Stimulated activated CD4-positive, alpha-beta T cell treated with anti-CD3 and anti-CD28 coated beads, Interleukin-12 subunit alpha, Interleukin-12 subunit beta, amount 100 ng/mL, for 4 hours (primary cell): Measurements from ENCODE around the gene MYO1A.

ENCODE experiments used
- DNase-seq: peaks from one replicate; pipeline ENCODE4 v3.0.0-alpha.2; 2020

The MYO1A gene

DNA sequence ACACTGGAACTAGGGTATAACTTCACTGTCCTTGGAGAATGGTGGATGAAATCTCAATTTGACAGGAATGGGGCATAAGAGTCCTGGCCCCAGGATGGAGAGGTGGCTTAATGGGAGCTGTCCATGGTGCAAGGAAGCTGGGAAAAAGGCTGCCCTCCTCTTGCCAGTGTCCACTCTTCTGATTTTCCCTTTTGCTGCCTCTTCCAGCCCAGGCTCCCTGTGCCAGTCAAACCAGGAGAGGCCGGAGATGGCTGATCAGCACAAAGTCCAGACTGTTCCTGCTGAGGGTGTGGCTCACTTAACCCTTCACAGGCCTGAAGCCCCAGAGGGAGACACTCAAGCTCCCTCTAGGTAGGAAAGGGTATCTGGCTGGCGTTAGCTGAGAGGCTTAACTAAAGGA is at the start of gene MYO1A:
Gene MYO1A, minus strand, starts transcription at position 240 of the 400 bp plus-strand sequence. CDS start 1,806 bp downstream, outside the sequence.
- no peak for DNase-seq

GRCh38 chr12:57099047-57099714 is 49.3 kb upstream of the MYO1A start:
- DNase-seq = no peak

DNA sequence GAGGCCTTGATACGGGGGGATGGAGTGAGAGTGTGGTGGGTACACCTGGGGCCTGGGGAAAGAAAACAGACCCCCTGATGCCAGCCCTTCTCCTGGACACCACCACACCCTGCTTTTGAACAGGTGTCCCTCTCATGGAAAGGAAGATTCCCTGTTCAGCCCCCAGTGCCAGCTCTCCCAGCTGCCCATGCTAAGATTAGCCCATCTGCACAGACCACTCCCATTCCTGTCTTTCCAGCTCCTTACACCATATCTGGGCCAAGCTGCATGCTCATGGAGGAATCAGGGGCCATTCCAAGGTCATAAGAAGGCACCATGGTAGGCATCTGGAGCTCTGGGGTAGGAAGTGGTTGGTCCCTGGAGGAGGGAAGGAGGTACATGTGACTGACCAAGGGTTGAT is 48.6 kb upstream of the MYO1A start:
- DNase-seq = no peak

- DNase-seq = no peak
These were observed 47.6 kb upstream of the MYO1A start for GRCh38 chr12:57097554-57097835.

DNA sequence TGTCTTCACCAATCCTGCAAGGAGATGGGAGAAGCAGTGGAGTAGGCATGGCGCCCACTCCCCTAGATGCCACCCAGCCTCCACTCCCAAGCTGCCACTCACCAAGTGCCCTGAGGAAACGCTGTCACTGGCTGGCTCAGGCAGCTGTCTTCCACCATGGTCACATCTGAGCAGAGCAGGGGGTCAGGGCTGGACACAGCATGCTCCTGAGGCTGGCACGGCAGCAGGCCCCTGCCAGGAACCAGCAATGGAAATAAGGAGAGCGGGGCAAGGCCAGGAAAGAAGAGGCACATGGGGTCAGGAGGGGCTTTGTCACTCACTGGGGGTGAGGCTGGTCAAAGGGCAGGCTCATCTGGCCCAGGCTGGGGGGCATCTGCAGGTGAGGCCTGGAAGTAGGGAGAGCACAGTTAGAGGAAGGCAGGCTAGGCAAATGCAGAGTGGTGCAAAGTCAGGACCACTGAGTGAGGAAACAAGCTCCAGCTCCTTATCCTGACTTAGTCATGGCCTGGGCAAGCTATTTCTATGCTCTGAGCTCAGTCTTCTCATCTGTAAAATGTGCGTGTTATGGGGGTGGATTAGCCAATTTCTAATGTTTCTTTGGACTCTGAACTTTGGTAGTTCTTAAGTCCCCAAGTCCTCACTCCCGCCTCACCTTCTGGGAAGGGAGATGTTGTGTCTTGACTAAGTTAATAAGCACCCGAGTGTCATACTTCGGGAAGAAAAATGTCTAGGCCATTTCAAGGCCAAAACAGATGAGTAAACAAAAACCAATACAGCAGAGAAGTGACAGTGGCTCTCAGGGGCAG is 47.0 kb upstream of the MYO1A start:
- DNase-seq = no peak

DNA sequence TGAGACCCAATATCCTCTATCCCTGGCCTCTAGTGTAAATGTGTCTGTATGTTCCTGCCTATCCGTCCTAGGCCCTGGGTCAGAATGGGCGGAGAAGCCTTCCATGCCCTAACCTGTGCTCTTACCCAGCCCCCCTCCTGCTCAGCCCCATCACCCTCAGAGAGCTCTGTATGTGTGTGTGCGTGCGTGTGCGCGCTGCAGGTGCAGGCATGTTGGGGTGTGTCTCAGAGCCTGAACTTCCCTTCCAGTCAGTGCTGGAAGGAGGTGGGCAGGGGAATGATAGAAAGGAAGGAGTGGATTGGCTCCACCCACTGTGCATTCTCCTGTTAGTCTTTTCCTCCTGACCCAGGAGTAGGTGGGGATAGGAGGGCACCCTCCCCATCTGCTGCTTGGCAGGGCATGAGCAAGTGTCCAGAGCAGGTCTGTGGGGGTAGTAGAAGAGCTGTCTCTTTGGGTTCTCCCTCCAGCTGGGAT is 46.2 kb upstream of the MYO1A start:
- no peak for DNase-seq

DNA sequence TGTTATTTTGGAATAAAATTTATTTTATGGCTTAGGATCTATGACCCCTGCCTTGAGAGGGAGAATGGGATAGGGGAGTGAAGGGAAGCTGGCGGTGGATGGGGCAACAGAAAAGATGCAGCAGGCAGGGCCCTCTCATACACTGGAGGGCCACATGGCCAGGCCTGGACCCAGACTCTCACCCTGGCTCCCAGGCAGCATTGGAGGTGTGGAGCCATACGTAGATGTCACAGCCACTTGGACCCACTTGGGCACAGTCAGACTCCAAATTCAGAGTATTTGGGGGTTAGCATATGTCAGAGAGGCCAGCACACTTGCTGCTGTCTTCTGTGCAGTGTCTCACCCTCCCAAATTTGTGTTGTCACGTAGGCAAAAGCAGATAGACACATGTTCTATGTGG is 45.5 kb upstream of the MYO1A start:
- no peak for DNase-seq

GRCh38 chr12:57094208-57095160 is 44.6 kb upstream of the MYO1A start:
- DNase-seq = no peak

DNA sequence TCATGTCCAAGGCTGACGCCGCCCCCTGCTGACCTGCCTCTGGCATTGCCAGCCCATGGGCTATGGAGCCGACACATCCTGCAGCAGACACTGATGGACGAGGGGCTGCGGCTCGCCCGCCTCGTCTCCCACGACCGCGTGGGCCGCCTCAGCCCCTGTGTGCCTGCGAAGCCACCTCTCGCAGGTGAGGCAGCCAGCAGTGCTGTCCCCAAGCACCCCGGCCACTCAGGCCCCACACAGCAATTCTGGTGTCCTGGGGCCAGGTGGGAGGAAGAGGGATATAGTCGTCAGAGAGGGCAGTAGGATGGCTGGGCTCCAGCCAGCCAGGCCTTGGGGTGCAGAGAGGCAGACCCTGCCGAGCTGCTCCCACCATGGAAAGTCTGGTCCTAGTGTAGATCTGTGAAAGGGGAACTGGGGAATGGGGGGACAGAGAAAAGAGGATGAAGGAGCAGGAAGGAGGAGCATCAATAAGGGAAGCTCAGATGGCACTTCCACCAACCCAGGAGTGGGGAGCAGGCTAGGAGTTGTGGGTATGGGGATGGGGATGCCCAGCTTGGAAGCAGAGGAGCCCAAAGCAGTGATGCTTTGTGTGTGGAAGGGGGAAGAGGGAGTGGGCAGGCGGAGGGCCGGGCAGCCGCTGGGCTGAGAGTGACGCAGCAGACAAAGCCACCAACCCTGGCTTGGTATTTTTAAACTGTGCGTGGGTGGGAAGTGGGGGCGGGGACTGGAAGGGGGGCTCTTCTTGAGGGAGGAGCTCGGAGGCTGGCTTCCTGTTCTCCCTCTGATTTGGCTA is 43.7 kb upstream of the MYO1A start:
- DNase-seq = peak; percentile 77

DNA sequence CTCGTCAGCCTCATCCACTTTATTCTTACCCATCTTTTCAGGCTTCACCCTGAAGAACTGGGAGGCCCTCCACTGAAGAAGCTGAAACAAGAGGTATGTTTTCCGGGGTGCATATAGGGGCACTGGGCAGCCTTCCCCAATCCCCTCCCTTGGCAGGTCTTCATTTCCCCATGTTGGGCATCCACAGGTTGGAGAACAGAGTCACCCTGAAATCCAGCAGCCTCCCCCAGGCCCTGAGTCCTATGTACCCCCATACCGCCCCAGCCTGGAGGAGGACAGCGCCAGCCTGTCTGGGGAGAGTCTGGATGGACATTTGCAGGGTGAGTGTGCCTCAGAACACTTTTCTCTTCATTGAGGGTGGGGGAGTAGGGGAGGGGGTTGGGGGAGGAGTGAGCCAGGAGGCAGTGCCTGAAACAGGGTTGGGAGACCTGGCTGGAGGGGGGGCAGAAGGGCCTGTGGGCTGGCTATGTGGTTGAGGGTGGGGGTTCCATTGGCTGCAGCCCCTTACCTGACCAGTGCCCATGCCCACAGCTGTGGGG is 43.0 kb upstream of the MYO1A start:
- no peak for DNase-seq

DNA sequence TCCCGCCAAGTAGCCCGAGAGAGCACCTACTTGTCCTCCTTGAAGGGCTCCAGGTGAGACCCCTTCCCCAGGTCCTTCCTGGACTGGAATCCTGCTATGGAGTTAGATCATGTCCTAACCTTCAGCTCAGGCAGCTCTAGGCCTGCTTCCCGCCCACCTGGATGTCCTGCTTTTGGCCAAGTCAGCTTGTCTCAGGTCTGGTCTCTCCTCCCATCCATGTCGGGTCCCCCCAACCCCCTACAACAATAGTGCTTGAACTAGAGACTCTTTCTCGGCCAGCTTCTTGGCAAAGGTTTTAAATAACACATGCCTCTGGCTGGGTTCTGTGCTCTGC is 42.6 kb upstream of the MYO1A start:
- DNase-seq = no peak

- no peak for DNase-seq
These were observed 42.0 kb upstream of the MYO1A start for GRCh38 chr12:57091638-57092528.

DNA sequence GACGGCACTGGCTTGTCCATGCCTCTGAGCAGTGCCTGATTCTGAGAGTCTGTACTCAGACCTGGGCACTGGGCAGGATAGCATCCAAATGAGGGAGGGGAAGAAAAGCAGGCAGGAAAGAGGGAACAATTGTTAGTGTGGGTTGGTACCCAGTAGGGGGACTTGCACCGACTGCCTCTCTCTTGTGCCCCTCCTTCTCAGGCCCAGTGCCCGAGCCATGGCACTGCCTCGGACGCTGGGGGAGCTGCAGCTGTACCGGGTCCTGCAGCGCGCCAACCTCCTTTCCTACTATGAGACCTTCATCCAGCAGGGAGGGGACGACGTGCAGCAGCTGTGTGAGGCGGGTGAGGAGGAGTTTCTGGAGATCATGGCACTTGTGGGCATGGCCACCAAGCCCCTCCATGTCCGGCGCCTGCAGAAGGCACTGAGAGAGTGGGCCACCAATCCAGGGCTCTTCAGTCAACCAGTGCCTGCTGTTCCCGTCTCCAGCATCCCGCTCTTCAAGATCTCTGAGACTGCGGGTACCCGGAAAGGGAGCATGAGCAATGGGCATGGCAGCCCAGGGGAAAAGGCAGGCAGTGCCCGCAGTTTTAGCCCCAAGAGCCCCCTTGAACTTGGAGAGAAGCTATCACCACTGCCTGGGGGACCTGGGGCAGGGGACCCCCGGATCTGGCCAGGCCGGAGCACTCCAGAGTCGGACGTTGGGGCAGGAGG is 41.2 kb upstream of the MYO1A start:
- DNase-seq = no peak

- no peak for DNase-seq
These were observed 40.6 kb upstream of the MYO1A start for GRCh38 chr12:57090490-57090889.

DNA sequence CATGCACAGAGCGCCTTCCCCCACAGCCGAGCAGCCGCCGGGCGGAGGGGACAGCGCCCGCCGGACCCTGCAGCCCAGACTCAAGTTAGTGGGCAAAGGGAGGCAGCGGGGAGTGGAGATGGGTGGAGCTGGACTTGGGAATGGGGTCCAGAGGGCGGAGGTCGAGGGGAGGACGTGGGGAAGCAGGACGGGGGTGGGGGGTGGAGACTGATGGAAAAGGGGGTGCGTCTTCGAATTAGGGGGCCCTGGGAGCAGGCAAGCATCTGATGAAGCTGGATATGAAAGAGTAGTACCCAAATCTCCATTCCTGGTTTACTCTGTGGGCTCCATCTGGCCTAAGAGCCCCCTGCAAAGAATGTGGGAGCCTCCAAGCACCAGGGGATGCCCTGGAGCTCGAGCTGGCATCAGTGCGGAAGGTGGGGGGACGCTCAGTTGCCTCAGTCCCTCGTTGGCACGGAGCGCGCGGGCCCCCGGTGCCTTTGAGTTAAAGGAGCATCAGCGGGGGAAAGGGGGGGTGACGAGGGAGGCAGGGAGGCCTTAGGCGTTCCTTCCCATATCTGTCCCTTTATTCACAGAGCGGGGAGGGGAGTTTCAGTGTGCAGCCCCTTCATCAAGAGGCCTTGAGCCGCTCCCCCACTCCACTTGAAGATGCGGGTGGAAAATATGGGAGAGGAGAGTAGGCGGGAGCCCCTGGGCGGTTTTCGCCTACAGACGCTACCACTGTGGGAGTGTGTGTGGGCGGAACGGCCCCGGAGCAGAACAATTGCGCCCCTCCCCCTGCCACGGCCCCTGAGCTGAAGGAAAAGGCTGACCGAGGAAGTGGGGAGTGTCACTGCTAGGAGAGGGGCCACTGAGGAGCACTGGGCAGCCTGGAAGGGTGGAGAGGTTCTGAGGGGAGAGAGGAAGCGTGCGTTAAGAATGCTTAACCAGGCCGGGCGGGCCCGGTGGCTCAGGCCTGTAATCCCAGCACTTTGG is 39.6 kb upstream of the MYO1A start:
- DNase-seq = peak; percentile 58

- peak; percentile 85 for DNase-seq
These were observed 38.7 kb upstream of the MYO1A start, which contains the start of gene NAB2 for GRCh38 chr12:57088354-57089270. Gene NAB2 (plus strand): TSS chr12:57089114. CDS start chr12:57089272, 158 bp downstream.

GRCh38 chr12:57087691-57088353 is 37.9 kb upstream of the MYO1A start:
- peak; percentile 80 for DNase-seq
